Measurements from ENCODE around the gene ANO8.
A peak's percentile ranks its signal among the peaks of the same experiment; 100 is the strongest.
"Not testable (repeated sequence)": the region's sequence is repeated elsewhere in the genome, so short reads cannot be mapped to it uniquely, and the experiment has no call there.

Gene ANO8

DNA sequence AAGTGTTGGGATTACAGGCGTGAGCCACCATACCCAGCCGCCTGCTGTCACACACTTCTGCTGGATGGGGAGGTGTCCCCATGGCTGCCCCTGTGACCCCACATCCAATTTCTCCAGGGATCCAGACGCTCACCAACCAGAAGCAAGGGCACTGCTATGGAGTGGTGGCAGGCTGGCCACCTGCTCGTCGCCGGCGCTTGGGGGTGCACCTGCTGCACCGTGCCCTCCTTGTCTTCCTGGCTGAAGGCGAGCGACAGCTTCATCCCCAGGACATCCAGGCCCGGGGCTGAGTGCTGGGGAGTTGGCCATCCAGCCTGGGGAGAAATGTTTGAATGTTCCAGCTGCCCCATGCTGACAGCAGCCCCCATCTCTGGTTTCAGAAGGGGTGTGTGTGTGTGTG lies 48.4 kb downstream of the ANO8 start:
- no peak for DNase-seq (ENCODE audit: low read depth)

GRCh38 chr19:17285415-17286135 lies 49.1 kb downstream of the ANO8 start:
- DNase-seq (ENCODE audit: low read depth): no peak

DNA sequence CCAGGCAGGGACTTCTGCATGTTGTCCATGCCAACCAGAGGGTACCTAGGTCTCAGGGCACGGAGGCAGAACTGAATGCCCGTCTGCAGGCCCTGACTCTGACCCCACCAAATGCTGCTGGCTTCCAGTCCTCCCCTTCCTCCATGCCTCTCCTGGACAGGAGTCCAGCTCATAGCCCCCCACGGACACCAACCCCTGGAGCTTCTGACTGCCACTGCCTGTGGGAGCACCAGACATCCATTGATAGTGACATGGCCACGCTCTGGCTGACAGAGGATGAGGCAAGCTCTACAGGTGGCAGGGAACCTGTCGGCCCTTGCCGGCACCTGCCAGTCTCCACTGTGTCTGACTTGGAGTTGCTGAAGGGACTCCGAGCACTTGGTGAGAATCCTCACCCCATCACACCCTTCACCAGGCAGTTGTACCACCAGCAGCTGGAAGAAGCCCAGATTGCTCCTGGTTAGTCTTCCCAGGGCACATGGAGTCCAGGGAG lies 51.1 kb downstream of the ANO8 start:
- DNase-seq (ENCODE audit: low read depth): no peak

DNA sequence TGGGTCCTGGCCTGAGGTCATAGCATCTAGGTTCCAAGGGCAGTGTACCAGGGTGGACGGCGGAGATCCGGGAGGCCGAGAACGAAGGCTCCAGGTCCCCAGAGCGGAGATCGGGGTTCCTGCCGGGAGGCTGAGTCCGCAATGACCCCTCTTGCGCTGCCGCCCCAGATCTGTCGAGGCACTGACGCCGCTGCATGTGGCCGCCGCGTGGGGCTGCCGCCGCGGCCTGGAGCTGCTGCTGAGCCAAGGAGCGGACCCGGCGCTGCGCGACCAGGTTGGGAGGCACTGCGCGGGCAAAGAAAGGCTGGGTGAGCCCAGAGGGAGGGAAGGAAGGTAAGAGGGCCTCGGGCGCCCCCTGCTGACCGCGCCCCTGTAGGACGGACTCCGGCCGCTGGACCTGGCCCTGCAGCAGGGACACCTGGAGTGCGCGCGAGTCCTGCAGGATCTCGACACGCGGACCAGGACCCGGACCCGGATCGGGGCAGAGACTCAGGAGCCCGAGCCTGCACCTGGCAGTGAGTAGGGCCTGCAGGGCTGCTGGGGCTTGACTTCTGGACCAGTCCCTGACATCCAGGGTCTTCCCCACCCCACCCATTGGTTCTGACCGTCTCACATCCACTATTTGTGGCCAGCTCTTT lies 52.0 kb downstream of the ANO8 start:
- peak; percentile 65 for DNase-seq (ENCODE audit: low read depth)

- no peak for DNase-seq (ENCODE audit: low read depth)
These were observed 53.0 kb downstream of the ANO8 start, which contains the start of gene ANKLE1 for GRCh38 chr19:17281391-17282304. TSS of gene ANKLE1 (plus strand) at chr19:17281901. CDS start at chr19:17281921, 20 bp downstream.

- DNase-seq (ENCODE audit: low read depth): no peak
These were observed 55.2 kb downstream of the ANO8 start for GRCh38 chr19:17279436-17279835.

- DNase-seq (ENCODE audit: low read depth): no peak
These were observed 59.0 kb downstream of the ANO8 start for GRCh38 chr19:17275441-17276175.

DNA sequence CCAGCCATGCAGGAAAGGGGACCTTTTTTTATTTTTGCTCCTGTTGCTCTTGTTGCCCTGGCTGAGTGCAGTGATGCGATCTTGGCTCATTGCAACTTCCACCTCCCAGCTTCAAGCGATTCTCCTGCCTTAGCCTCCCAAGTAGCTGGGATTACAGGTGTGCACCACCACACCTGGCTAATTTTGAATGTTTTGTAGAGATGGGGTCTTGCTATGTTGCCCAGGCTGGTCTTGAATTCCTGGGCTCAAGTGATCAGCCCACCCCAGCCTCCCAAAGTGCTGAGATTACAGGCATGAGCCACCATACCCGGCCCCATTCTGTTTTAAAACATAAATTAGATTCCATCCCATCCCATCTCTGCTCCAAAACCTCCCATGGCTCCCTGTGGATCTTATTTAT lies 59.8 kb downstream of the ANO8 start:
- DNase-seq (ENCODE audit: low read depth): not testable (repeated sequence)
